GM10266 (cell line): ENCODE results near the gene ZNF561.

Source experiments
- DNase-seq: peaks from one replicate; pipeline ENCODE4 v3.0.0; 2012; ENCODE audit errors: extremely low spot score
- TF ChIP-seq, protein P1 (sequence below): IDR thresholded peaks from 2 replicates; pipeline ENCODE4 v1.5.1; 2012; ENCODE audit warnings: mild to moderate bottlenecking, low read depth; ENCODE audit not compliant: control insufficient read depth, insufficient read depth; ENCODE audit errors: missing control alignments

Gene ZNF561

DNA sequence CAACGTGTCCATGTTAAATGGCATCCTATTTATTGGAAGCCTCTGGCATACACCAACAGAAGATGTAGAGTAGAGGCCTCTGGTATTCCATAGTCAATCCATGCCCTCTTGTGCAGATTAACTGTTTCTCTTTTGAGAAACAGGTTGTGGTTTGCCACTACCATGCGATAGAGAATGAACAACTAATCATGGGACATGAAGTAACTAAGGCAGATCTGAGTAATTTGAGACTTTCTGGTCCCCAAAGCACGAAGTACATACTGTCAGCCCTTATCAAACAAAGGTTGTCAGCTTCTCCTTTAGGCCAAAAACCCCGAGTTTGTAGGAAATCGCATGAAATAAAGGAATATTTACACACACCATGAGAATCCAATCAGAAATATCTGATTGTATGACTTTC, 40.3 kb downstream of the ZNF561 start:
- TF ChIP-seq, protein P1, sequence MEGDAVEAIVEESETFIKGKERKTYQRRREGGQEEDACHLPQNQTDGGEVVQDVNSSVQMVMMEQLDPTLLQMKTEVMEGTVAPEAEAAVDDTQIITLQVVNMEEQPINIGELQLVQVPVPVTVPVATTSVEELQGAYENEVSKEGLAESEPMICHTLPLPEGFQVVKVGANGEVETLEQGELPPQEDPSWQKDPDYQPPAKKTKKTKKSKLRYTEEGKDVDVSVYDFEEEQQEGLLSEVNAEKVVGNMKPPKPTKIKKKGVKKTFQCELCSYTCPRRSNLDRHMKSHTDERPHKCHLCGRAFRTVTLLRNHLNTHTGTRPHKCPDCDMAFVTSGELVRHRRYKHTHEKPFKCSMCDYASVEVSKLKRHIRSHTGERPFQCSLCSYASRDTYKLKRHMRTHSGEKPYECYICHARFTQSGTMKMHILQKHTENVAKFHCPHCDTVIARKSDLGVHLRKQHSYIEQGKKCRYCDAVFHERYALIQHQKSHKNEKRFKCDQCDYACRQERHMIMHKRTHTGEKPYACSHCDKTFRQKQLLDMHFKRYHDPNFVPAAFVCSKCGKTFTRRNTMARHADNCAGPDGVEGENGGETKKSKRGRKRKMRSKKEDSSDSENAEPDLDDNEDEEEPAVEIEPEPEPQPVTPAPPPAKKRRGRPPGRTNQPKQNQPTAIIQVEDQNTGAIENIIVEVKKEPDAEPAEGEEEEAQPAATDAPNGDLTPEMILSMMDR: no peak
- no peak for DNase-seq

DNA sequence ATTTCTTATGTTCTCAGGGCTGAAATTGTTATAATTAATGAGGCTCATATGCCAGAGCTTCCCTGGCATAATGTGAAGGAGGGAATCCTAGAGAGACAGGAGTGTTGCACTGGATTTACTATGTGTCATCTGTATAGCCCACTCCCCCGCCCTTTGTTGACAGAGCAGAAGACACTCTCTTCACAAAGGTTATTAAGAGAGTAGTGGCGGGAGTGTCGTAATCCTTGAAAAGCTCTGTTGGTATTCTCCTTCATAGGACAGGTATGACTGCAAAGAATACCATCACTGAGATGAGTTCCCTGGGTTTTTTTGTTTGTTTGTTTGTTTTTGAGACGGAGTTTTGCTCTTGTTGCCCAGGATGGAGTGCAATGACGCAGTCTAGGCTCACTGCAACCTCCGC, 50.8 kb downstream of the ZNF561 start:
- TF ChIP-seq, protein P1: no peak
- no peak for DNase-seq

DNA sequence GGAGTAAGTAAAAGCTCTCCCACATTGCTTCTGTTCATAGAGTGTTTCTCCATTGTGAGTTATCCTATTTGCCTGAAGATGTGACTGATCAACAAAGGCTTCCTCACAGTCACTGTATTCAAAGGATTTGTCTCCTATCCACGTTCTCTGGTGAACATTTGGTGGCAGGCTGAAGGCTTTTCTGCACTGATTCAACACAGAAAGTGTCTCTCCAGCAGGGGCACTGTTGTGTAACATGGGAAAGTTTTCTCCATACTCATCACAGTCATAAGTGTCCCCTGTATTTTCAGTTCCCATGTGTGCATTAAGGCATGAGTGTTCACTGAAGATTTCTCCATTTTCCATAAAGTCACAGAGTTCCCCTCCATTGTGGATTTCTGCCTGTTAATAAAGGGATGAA, 54.3 kb downstream of the ZNF561 start:
- DNase-seq: no peak
- TF ChIP-seq, protein P1: no peak

DNA sequence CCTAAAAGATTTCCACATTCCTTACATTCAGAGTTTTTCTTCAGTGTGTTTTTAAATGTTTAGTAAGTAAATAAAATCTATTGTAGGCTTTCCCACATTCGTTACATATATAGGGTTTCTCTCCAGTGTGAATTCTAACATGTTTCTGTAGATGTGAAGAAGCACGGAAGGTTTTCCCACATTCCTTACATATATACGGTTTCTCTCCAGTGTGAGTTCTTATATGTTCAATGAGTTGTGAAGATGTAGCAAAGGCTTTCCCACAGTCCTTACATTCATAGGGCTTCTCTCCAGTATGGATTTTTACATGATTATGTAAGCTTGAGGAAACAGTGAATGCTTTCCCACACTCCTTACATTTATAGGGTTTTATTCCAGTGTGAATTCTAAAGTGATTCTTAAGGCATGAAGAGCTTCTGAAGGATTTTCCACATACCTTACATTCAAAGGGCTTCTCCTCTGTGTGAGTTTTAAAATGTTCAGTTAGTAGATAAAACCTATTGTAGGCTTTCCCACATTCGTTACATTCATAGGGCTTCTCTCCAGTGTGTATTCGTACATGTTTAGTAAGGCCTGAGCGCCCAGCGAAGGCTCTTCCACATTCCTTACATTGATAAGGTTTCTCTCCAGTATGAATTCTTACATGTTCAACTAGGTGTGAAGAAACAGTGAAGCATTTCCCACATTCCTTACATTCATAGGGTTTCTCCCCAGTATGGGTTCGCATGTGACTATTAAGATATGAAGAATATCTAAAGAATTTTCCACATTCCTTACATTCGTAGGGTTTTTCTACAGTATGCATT, 54.9 kb downstream of the ZNF561 start:
- DNase-seq: no peak
- TF ChIP-seq, protein P1: no peak
